COLO829 (cell line): ENCODE data around the gene LENG8.

Source experiments
- DNase-seq: peaks from one replicate; pipeline ENCODE4 v3.0.0; 2012; ENCODE audit warnings: low spot score

LENG8 gene

GRCh38 chr19:54424201-54424600 is 24.8 kb upstream of the LENG8 start:
- DNase-seq = no peak

- DNase-seq = no peak
Measured at GRCh38 chr19:54424660-54425381, 24.2 kb upstream of the LENG8 start.

GRCh38 chr19:54425382-54425723 is 23.6 kb upstream of the LENG8 start:
- no peak for DNase-seq

- no peak for DNase-seq
Measured at GRCh38 chr19:54426291-54426931, 22.6 kb upstream of the LENG8 start.

- no peak for DNase-seq
Measured at GRCh38 chr19:54427586-54427985, 21.4 kb upstream of the LENG8 start.

- no peak for DNase-seq
Measured at GRCh38 chr19:54428323-54429175, 20.4 kb upstream of the LENG8 start.

GRCh38 chr19:54429176-54429495 is 19.9 kb upstream of the LENG8 start:
- DNase-seq = no peak

- DNase-seq = no peak
Measured at GRCh38 chr19:54429545-54430227, 19.3 kb upstream of the LENG8 start.

- DNase-seq = no peak
Measured at GRCh38 chr19:54430306-54431254, 18.4 kb upstream of the LENG8 start.

GRCh38 chr19:54431255-54431838 is 17.7 kb upstream of the LENG8 start:
- DNase-seq = no peak

GRCh38 chr19:54432144-54432738 is 16.8 kb upstream of the LENG8 start:
- DNase-seq = no peak

GRCh38 chr19:54433697-54434096 is 15.3 kb upstream of the LENG8 start:
- no peak for DNase-seq

- DNase-seq = no peak
Measured at GRCh38 chr19:54434112-54434872, 14.7 kb upstream of the LENG8 start.

- DNase-seq = no peak
Measured at GRCh38 chr19:54434873-54435214, 14.2 kb upstream of the LENG8 start.

GRCh38 chr19:54435551-54436016 is 13.4 kb upstream of the LENG8 start:
- DNase-seq = no peak

- no peak for DNase-seq
Measured at GRCh38 chr19:54436031-54436523, 12.9 kb upstream of the LENG8 start.

- DNase-seq = no peak
Measured at GRCh38 chr19:54436628-54437252, 12.3 kb upstream of the LENG8 start.

- DNase-seq = peak; percentile 61
Measured at GRCh38 chr19:54439174-54439851, 9.7 kb upstream of the LENG8 start.

GRCh38 chr19:54440641-54441040 is 8.4 kb upstream of the LENG8 start:
- DNase-seq = no peak
